Activated T-cell treated with anti-CD3 and anti-CD28 coated beads, Interleukin-2, amount 50 U/mL, for 4 hours (primary cell): ENCODE results near the gene CSNK1E. TPM values are rescaled to one million over a fixed set of nuclear protein-coding genes. Genes with fewer than 3 reads are reported as not detected.

ENCODE experiments used
- ATAC-seq, 2 donors: fragments of 200-7000 bp; cut with Tn5 transposase; one replicate each; pipeline ENCODE4 v1.10.0; 2021
- DNase-seq: peaks from one replicate; pipeline ENCODE4 v3.0.0-alpha.2; 2020
- H3K27me3 Mint-ChIP-seq: one replicate; pipeline ENCODE4 v1.8.0; 2021; ENCODE audit warnings: low read depth, mixed read lengths
- H3K36me3 Mint-ChIP-seq: one replicate; pipeline ENCODE4 v1.8.0; 2022; ENCODE audit warnings: mixed read lengths; ENCODE audit not compliant: insufficient read depth
- H3K4me1 Mint-ChIP-seq: one replicate; pipeline ENCODE4 v1.8.0; 2021; ENCODE audit warnings: low read depth, mixed read lengths
- H3K4me3 Mint-ChIP-seq: one replicate; pipeline ENCODE4 v1.8.0; 2021; ENCODE audit warnings: mild to moderate bottlenecking, moderate library complexity, mixed read lengths
- H3K9me3 Mint-ChIP-seq: one replicate; pipeline ENCODE4 v1.8.0; 2021; ENCODE audit warnings: mixed read lengths
- total RNA-seq, 3 donors: library from RNA; stranded (reverse); gene quantifications; one replicate each; pipeline ENCODE4 v1.2.1, GENCODE V29; 2021

CSNK1E gene
- total RNA-seq, 3 donors from 2014 or later: 86.9 to 94.6 (median 91.7) TPM

- Mint-ChIP-seq H3K36me3 (peaks cover 3% of the 10 kb centered on the region), H3K27me3 (no peaks in the 10 kb centered on the region), H3K4me1 (no peaks in the 10 kb centered on the region), H3K9me3 (no peaks in the 10 kb centered on the region), H3K4me3 (no peak overlapping the region)
- DNase-seq (no peak), ATAC-seq (no peak)
Measured at GRCh38 chr22:38286915-38287669, 30.1 kb downstream of the CSNK1E start.

GRCh38 chr22:38285018-38285417 lies 32.2 kb downstream of the CSNK1E start:
- ATAC-seq: no peak
- Mint-ChIP-seq H3K9me3 (no peaks in the 10 kb centered on the region), H3K4me3 (no peak overlapping the region)

GRCh38 chr22:38284042-38284402 lies 33.2 kb downstream of the CSNK1E start:
- Mint-ChIP-seq H3K27me3 (no peaks in the 10 kb centered on the region), H3K36me3 (peaks cover 3% of the 10 kb centered on the region), H3K9me3 (no peaks in the 10 kb centered on the region), H3K4me1 (no peaks in the 10 kb centered on the region), H3K4me3 (no peak overlapping the region)
- DNase-seq: no peak
- no peak for ATAC-seq

More at GRCh38 chr22:38285018-38285417, 32.2 kb downstream of the CSNK1E start:
- Mint-ChIP-seq H3K36me3 (peaks cover 3% of the 10 kb centered on the region), H3K27me3 (no peaks in the 10 kb centered on the region), H3K4me1 (no peaks in the 10 kb centered on the region)
- DNase-seq: no peak

- Mint-ChIP-seq H3K27me3 (no peaks in the 10 kb centered on the region), H3K9me3 (no peaks in the 10 kb centered on the region), H3K4me3 (no peak overlapping the region), H3K4me1 (no peaks in the 10 kb centered on the region), H3K36me3 (no peaks in the 10 kb centered on the region)
- ATAC-seq: no peak
- DNase-seq: no peak
Measured at GRCh38 chr22:38282397-38282796, 34.8 kb downstream of the CSNK1E start.

- Mint-ChIP-seq H3K4me1 (peaks cover 17% of the 10 kb centered on the region), H3K9me3 (no peaks in the 10 kb centered on the region), H3K27me3 (no peaks in the 10 kb centered on the region), H3K36me3 (no peaks in the 10 kb centered on the region), H3K4me3 (no peak overlapping the region)
- no peak for DNase-seq
- ATAC-seq: no peak
Measured at GRCh38 chr22:38276166-38276565, 41.1 kb downstream of the CSNK1E start.

DNA sequence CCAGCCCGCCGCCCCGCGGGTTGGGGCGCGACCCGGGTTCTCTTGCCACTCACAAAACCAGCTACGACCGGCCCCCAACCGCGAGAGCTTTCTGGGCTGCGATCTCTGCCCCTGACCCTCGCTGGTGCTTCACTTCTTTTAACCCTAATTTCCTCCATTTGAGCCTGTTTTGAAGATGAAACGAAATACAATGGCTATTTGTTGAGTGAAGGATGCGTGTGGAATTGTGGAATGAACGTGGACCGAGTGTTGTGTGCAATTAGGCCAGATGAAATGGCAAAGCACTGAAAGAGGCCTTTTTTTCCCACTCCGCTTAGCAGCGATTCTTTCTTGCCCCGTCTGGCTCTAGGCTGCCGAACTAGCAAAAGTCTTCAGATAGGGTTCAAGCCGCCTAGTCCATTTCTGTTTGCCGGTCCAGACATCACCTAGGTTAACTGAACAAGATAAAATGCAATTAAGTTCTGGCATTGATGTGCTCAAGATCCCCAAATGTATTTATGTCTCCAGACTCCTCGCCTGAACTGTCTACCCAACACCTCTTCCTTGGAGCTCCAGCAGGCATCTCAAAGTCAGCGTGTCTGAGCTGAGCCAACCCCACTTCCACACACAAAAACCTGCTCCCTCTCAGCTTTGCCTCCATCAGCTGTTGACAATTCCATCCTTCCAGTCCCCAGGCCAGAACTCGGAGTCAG lies 44.0 kb downstream of the CSNK1E start:
- H3K9me3 Mint-ChIP-seq: no peaks in the 10 kb centered on the region
- peak overlapping the region; percentile 91 for H3K4me3 Mint-ChIP-seq
- H3K4me1 Mint-ChIP-seq: peaks cover 42% of the 10 kb centered on the region
- ATAC-seq (peak; percentile 3 to 6), DNase-seq (no peak)
- H3K27me3 Mint-ChIP-seq: no peaks in the 10 kb centered on the region
- H3K36me3 Mint-ChIP-seq: no peaks in the 10 kb centered on the region

DNA sequence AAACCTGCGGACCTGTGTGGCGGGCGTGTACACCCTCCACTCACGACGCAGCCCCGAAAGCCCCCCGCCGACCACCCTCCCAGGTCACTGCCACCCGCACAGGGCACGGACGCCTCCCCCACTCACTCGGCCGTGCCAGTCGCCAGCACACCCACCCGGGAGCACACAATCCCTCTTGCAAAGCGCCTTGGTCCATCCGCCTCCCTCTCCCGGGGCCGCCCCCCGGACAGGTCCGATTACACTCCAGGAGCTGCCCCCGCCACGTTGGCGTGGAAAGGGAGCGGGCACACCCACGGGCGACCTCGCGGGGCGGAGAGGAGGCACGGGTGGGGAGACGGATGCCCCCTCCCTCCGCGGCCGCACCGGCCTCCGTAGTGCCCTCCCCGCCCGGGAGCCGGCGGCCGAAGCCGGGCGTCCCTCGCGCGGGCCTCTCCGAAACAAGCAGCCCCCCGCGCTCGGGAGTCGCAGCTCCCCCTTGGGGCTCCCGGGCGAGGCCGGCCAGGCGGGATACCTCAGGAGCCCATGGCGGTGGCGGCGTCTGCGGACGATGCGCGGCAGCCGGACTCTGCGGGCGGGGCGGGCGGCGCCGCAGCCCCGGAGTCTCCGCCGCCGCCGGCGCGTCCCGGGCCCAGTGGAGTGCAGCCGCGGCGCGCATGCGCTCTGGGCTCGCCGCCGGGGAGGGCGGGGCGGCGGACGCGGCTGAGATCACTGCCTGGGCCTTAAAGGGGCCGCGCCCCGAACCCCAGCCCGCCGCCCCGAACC lies 44.7 kb downstream of the CSNK1E start, which contains the start of gene TMEM184B:
TSS of gene TMEM184B (minus strand) at position 638 of the 762 bp plus-strand sequence. CDS start 25,049 bp downstream, outside the sequence.
- H3K36me3 Mint-ChIP-seq: no peaks in the 10 kb centered on the region
- peak; percentile 74 for DNase-seq
- H3K4me1 Mint-ChIP-seq: peaks cover 45% of the 10 kb centered on the region
- H3K9me3 Mint-ChIP-seq: no peaks in the 10 kb centered on the region
- no peaks in the 10 kb centered on the region for H3K27me3 Mint-ChIP-seq
- peak within 1 kb of the TSS; percentile 91 for H3K4me3 Mint-ChIP-seq
- ATAC-seq: peak; percentile 98

DNA sequence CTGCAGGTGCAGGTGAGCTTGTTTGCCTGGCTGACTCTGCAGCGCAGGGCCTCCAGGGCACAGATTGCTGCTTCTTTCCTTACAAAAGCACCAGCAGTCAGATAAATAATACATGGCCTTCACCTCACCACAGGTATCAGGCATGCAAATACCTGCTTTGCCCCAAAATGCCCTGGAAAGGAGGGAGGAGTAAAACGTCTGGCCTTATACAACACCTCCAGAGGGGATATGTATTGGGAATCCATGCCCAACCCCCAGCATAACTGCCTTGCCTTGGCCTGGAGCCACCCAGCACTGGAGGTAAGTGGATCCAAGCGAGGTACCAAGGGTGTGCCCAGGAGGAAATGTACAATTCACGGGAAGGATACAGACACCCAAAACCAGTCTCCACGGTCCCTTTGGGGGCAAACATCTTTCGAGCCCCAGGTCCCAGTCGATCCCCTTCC lies 45.3 kb downstream of the CSNK1E start:
- H3K9me3 Mint-ChIP-seq: no peaks in the 10 kb centered on the region
- peaks cover 50% of the 10 kb centered on the region for H3K4me1 Mint-ChIP-seq
- H3K27me3 Mint-ChIP-seq: no peaks in the 10 kb centered on the region
- DNase-seq (no peak), ATAC-seq (peak; percentile 9 to 16)
- no peaks in the 10 kb centered on the region for H3K36me3 Mint-ChIP-seq
- H3K4me3 Mint-ChIP-seq: peak overlapping the region; percentile 87

GRCh38 chr22:38271101-38271500 lies 46.1 kb downstream of the CSNK1E start:
- ATAC-seq: no peak
- H3K27me3 Mint-ChIP-seq: no peaks in the 10 kb centered on the region
- no peaks in the 10 kb centered on the region for H3K9me3 Mint-ChIP-seq
- peaks cover 59% of the 10 kb centered on the region for H3K4me1 Mint-ChIP-seq
- H3K4me3 Mint-ChIP-seq: peak overlapping the region; percentile 47
- H3K36me3 Mint-ChIP-seq: no peaks in the 10 kb centered on the region
- no peak for DNase-seq

DNA sequence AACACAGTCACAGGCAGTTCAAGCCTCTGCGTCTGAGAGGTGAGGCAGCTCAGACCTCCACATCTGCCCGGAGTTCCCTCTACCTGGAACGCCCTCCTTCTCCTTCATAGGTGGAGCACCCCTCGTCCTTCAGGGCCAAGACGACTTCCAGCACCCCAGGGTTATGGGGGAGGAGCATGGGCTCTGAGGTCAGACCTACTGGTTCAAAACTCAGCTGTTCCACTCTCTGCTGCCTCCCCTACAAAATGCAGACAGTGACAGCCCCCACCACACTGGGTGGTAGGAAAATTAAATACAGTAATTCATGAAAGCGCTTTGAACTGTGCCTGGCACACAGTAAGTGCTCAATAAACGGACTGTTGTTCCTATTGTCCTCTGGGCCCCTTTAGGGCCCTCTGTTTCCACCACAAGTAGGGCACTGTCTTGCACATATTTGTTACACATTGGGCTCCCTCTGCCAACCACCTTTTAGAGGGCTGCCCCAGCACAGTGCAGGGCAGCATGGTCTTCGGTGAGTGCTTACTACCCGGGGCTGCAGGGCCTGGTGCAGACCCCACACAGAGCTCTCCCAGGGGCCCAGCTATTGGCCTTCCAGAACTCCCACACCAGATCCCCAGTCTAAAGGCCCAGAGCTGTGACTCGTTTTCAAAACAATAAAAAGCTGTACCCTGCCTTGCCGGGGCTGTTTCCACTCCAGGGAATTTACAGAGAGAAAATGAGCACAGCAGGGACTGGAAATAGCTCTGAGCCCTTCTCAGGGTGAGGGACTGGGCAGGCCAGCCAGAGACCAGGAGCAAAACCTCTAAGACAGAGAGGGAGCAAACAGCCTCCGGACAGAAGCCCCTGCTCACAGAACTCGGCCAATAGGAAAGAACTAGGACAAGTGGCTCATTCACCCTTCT lies 46.9 kb downstream of the CSNK1E start:
- Mint-ChIP-seq H3K9me3 (no peaks in the 10 kb centered on the region), H3K27me3 (no peaks in the 10 kb centered on the region), H3K4me1 (peaks cover 62% of the 10 kb centered on the region), H3K36me3 (no peaks in the 10 kb centered on the region), H3K4me3 (peak overlapping the region; percentile 47)
- ATAC-seq (no peak), DNase-seq (no peak)

DNA sequence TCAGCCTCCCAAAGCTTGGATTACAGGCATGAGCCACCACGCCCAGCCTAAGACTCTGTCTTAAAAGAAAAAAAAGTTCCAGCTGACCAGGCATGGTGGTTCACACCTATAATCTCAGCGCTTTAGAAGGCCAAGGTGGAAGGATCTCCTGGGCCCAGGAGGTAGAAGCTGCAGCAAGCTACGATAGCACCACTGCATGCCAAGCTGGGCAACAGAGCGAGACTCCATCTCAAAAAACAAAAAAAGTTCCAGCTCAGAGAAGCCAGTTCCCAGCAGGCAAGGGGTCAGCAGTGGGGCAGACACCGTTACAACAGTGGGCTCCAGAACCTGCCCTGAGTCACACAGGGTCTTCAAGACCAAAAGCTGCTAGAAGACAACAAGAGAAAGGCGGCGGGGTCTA lies 47.8 kb downstream of the CSNK1E start:
- Mint-ChIP-seq H3K4me1 (peaks cover 67% of the 10 kb centered on the region), H3K4me3 (no peak overlapping the region), H3K36me3 (no peaks in the 10 kb centered on the region), H3K9me3 (no peaks in the 10 kb centered on the region), H3K27me3 (no peaks in the 10 kb centered on the region)
- DNase-seq (no peak), ATAC-seq (no peak)

- peak; percentile 67 to 77 for ATAC-seq
Measured at GRCh38 chr22:38267086-38267485, 50.1 kb downstream of the CSNK1E start.

DNA sequence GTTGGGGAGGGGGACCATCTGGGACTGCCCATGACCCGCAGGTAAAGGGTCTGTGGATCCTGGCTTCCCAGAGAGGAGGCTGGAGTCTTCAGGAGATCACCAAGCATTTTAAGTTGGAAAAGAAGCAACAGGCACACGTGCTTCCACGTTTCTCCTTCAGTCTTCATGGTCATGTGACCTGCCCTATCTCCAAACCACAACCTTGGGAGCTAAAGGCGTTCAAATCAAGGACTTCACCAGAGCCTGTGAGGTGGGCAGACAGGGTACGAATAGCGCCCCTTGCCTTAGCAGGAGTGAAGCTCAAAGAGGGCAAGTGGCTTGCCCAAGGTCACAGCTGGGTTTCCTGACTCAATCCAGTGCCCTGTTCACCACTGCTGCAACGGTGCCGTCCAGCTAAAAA lies 51.1 kb downstream of the CSNK1E start:
- ATAC-seq: no peak
- H3K4me1 Mint-ChIP-seq: peaks cover 63% of the 10 kb centered on the region
- DNase-seq: no peak
- no peaks in the 10 kb centered on the region for H3K9me3 Mint-ChIP-seq
- H3K4me3 Mint-ChIP-seq: no peak overlapping the region
- peaks cover 3% of the 10 kb centered on the region for H3K36me3 Mint-ChIP-seq
- no peaks in the 10 kb centered on the region for H3K27me3 Mint-ChIP-seq

More at GRCh38 chr22:38267086-38267485, 50.1 kb downstream of the CSNK1E start:
- Mint-ChIP-seq H3K36me3 (peaks cover 3% of the 10 kb centered on the region), H3K4me3 (peak overlapping the region; percentile 19), H3K9me3 (no peaks in the 10 kb centered on the region), H3K4me1 (peaks cover 68% of the 10 kb centered on the region), H3K27me3 (no peaks in the 10 kb centered on the region)
- peak; percentile 13 for DNase-seq
